ENCODE results near the gene CEP85.

CEP85 gene

DNA sequence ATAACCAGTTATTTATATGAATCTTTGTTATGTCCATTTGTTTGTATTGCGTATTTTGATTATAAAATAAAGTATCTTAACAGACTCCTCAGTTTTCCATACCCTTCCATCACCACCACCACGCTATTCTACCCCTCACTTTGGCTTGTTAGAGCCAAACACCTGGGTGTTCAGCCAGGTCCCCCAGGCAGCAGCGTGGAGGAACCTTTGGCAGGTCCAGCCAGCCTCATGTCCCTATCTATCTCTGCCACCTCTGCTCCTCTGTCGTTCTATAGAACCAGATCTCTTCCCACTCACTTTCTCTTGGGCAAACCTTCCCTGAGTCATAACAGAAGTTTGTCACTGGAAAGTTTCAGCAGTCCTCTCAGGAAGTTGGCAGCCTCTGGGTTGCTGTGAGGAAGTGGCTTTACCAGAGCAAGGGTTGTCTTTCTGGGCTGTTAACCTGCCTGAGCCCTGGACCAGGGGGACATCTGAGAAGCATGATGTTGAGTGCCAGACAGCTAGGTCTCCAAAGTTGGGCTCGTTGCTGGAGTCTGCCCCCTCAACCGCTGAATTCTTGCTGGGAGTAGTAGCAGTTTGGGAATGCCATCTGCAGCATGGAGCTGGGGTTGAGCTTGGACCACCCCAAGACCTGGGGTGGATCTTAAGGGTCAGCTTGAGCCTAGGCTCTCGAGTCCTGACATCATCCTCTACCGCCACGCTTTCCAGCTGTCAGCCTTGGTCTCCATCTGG is 44.9 kb downstream of the CEP85 start:
- peak; percentile 84 for DNase-seq

DNA sequence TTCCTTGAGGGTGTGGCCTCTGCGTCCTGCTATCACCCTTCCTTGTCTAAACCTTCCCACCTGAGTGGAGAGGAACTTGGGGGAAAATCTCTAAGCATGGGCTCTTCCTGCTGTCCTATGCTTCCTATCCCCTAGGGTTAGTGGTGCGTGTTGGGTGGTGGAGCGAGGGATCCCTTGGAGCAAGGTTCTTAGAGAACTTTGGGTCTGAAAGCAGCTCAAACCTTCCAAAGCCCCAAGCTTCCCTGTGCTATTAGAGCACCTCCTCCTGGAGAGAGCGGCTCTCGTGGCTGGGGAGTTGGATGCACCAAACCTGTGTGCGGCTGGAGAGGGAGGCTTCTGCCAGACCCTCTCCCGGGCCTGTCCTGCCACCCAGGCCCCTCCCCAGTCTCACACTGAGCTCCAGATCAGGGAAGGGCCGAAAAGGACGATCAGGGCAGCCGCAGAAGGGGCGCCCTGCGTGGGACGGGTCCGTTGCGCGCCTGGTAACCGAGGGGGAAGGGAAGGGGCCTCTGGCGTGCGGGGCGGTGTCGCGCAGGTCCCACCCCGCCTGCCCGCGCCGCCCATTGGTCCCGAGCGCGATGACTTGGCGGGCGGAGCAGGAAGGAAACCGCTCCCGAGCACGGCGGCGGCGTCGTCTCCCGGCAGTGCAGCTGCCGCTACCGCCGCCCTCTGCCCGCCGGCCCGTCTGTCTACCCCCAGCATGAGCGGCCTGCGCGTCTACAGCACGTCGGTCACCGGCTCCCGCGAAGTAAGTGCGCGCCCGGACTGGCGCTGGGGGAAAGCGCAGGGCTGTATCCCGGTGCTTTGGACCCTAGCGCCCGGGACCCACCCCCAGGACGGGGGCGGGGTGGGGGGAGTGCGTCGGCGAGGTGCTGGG is 45.7 kb downstream of the CEP85 start, which contains the start of gene SH3BGRL3:
Gene SH3BGRL3, plus strand, starts transcription at position 631 of the 877 bp plus-strand sequence. Its CDS starts 70 bp downstream, at position 701.
- DNase-seq = peak; percentile 84

DNA sequence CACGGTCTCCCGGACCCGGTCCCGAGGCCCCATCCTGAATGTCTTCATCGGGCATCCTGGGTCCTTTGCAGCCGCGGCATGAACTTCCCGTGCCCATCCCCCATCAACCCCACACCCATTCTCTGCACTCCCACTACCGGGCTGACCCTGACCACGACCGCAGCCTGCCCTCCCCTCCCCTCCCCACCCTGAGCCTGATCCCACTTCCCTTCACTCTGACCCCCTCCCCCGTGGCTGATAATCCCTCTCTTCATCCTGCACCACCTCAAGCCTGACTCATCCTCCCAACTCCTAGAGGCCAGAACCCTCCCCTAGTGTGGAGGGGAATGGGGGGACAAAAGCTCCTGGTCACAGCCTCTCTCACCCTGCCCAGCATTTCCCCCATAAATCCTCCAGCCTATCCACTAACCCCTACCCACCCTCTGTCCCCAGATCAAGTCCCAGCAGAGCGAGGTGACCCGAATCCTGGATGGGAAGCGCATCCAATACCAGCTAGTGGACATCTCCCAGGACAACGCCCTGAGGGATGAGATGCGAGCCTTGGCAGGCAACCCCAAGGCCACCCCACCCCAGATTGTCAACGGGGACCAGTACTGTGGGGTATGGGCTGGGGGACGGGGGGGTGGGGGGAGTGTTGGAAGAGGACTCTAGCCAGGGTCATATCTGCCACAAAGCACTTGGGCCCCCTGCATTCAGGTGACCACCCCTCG is 46.5 kb downstream of the CEP85 start:
- no peak for DNase-seq

DNA sequence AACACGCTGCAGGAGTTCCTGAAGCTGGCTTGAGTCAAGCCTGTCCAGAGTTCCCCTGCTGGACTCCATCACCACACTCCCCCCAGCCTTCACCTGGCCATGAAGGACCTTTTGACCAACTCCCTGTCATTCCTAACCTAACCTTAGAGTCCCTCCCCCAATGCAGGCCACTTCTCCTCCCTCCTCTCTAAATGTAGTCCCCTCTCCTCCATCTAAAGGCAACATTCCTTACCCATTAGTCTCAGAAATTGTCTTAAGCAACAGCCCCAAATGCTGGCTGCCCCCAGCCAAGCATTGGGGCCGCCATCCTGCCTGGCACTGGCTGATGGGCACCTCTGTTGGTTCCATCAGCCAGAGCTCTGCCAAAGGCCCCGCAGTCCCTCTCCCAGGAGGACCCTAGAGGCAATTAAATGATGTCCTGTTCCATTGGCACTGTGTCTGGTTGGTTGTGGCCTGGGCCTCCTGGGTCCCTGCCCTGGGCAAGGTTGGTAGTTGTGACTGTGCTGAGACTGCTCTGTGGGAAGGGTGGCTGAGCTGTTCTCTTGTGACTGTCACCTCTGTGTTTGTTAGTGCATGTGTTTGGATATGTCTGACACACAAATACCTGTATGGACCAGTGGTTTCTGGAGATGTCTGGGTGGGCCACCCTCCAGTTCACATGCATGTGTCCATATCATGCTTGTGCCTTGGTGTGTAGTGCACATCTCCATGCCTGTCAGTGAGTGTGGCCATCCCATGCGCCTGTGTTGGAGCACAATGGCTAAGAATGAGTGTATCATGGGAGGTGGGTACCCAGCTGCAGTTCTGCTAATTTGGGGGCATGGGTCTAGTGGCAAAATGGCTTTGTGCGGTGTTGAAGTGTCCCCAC is 47.3 kb downstream of the CEP85 start:
- no peak for DNase-seq

DNA sequence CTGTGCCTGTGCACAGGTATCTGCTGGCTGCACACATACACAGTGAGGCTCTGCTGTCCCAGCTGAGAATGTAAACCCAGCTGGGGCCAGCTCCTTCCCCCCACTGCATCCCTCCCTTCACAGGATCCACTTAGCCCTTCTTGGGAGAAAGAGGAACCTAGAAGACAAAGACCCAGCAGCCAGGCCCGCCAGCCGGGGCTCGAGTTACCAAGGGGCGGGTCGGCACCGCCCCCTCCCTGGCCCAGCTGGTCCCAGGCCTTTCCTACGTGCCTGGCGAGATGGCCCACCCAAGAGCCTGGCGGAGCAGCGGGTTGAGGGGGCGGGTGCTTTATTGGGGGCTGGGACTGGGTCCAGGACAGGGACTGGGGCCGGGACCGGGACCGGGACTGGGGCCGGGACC is 48.0 kb downstream of the CEP85 start:
- DNase-seq = no peak

DNA sequence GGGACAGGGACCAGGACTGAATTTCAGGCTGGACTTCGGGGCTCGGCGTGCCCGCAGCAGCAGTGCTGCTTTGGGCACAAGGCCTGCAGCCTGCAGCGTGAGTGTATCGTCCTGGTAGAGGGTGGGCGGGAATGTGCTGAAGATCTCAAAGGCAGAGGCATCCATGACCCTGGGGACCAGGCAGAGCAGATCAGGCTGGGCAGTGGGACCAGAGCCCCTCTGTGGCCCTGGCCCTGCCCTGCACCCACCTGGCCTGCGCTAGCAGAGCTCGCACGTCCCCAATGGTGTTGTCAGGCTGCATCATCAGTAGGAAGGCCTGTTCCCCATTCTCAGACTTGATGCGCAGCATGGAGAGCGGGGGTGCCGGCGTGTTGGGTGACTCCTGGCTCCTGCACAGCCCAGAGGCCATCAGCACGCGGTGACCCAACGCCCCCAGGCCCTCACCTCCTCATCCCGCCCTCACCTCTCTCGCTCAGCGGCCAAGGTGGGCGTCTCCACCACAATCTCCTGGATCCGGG is 48.5 kb downstream of the CEP85 start:
- no peak for DNase-seq

DNA sequence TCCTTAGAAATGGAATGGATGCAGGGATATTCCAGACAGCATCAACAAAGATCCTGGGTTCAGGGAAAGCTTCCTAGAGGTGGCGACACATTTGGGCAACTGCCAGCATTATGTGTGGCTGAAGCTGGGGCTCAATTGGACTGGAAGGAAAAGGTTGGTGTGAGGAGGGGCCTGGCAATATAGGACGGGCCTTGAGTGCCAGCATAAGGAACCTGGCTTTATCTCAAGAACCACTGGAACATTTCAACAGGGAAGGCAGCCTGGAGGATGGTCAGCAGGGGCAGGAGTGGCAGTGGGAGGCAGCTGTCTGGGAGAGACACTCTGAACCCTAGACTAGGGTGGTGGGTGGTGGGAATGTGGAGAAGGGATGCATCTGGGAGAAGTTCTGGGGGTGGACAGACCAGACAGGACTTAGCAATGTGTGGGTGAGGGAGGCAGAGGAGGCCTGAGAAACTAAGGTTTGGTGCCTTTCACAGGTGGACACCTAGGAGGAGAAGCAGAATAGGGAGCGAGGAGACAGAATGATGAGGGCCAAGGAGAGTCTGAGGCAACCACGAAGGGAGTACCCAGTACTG is 49.4 kb downstream of the CEP85 start:
- no peak for DNase-seq

DNA sequence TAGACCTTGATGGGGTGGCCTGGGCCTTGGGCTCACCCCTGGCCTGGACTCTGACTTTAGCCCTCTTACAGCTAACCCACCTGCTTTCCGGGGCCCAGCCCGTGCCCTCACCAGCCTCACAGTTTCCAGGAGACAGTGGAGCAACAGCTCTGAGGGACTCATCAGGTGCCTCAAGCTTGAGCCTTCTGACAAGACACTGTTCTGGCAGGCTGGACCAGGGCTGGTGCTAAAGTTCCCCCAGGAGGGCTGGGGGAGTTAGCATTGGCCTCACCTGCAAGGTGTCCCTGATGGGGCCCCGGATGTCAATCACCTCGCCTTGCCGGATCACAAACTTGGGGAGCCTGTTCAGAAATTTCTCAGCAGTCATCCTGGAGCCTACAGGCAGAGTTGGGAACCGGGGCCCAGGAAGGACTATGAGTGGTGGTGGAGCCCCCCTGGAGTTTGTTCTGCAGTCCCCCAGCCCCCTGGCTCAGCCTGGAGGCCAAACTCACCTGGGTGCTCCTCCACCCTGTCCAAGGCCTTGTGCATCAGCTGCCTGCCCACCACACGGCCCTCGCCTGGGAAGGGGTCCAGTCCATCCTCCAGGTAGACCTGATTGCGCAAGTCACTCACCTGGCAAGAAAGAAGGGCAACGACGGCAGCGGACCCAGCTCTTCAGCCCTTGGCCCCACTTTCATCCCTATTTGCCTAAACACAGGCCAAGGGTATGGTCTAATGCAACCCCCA is 50.0 kb downstream of the CEP85 start:
- DNase-seq = no peak

DNA sequence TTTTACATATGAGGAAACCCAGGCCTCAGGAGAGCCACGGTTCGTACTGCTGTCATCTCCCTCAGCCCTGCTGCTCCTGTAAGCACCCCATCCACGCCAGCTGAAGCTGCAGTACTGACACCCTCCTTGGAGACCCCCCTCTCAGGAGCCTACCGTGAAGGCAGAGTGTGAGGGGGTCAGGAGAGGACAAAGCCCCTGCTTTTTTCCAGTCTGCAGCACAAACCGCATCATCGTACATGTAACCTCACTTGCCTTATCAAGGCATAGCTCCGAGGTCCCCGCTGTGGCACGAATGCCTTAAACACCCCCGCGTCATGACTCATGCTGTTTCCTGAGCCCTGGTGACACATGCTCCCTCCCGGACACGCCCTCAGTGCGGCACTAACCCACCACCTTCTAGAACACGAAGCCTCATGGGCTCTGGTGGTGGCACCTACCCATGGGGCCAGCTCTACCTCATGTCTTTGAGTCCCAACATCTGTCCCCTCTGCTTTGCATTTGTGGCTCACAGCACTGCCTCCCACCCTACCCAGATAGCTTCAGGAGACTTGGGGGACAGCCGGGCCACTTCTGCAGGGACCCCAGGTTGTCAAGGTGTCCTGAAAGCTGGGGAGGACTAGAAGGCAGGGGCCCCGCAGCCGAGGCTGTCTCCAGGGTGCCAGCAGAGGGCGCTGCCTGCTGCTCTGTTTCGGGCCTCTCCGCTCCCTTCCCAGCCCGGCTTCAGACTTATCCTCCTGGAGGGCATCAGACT is 50.8 kb downstream of the CEP85 start:
- no peak for DNase-seq

DNA sequence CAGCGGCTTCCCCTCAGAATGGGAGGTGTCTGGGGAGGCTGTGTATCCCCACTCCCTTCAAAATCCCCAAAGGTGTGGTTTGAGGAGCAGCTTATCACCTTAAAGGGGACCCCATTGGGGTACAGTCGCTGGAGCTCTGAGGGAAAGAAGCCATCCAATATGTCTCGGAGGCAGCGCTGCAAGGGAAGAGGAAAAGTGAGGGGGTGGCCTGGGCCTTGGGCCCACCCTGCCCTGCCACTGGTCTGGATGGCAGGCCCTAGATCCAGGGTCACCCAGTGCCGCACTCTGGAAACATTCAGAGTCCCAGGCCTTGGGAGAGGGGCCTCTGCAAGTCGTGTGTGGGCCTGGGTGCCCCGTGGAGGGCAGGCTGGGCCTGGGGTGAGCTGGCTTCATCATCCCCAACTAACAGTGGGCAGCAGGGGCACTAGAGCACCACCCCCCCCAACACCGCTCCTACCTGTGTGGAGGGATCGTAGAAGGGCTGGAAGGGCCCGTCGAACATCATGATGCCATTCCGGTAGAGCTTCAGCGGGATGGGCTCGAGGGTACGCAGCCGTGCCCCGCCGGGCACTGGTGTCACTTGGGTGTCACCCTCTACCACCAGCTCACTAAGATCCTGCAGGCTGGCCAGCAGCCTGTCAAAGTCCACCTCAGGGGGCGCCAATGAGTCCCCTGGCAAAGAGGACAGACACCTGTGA is 51.5 kb downstream of the CEP85 start:
- no peak for DNase-seq

DNA sequence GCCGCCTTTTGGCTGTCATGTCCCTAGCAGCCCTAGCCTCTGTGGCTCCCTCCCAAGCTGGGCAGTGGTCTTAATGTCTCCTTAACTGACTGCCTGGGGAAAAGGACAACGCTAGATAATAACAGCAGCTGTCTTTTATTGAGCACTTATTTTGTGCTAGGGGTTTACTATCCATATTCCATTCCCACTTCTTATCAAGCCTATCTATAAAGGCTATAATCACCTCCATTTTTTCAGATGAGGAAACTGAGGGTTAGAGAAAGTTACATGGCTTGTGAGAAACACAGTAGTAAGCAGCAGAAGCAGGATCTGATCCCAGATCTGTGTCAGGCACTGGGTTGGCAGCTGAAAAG is 52.0 kb downstream of the CEP85 start:
- DNase-seq = no peak

DNA sequence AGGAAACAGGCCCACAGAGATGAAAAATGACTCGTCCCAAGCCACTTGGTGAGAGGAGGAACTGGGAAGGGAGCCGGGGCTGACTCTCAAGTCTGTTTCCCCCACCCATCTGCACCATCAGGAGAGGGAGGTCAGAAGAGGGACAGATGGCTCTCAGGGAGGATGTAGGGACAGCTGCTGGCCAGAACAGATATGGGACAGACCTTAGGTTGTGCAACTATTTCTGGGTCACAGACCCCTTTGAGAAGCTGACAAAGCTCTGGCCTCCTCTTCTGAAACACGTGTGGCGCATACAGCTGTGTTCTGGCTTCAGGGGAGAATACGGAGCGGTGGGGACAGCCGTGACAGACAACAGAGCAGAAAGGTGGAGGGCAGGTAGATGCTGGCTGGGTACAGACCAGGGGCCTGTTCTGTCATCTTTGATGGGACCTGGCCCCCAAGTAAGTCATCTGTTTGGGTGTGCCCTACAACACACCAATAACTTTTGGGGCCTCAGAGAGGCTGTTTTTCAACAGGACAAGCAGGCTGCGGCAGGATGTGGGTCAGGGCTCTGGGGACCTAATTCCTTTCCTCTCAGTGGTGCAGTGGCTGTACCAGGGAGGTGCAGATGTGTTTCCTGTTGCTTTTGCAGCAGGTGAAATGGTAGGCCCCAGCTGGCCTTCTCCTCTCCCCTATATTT is 53.2 kb downstream of the CEP85 start:
- DNase-seq = peak; percentile 45

DNA sequence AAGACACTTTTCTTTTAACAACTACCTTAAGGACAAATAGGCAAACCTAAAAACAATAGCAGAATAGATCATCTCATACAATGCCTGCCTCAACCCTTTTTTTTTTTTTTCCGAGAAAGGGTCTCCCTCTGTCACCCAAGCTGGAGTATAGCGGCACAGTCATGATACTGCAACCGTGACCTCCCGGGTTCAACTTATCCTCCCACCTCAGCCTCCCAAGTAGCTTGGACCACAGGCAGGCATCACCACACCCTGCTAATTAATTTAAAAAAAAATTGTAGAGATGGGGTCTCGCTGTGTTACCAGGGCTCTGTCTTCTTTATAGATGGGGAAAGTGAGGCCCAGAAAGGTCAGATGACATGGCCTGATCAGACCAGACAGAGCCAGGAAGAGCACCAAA is 53.8 kb downstream of the CEP85 start:
- DNase-seq = no peak

DNA sequence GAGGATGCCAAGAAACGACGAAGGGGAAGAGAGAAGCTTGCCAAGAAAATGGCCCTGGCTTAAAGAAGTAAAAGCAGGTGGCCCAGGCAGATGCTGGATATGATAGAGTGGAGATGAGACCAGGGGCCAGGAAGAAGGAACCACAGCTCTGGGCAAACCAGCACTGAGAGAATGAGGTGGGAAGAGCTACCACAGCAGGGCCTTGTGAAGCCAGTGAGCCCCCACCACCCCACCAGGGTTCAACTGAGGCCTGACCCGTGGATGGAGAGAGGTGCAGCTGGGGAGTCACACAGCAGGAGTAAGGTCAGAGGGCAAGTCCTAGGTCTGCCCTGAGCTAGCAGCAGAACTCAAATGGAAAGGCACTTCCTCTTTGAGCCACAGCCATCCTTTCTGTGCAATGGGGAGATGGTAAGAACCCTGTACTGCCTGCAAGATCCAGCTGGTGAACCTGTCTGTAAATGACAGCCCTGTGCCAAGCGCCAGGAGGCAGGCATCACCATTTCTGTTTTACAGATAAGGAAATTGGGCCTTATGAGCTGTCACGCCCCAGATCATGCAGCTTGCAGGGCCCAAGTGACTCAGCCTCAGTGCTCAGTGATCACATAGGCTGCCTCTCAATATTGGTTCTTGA is 54.4 kb downstream of the CEP85 start:
- peak; percentile 26 for DNase-seq

DNA sequence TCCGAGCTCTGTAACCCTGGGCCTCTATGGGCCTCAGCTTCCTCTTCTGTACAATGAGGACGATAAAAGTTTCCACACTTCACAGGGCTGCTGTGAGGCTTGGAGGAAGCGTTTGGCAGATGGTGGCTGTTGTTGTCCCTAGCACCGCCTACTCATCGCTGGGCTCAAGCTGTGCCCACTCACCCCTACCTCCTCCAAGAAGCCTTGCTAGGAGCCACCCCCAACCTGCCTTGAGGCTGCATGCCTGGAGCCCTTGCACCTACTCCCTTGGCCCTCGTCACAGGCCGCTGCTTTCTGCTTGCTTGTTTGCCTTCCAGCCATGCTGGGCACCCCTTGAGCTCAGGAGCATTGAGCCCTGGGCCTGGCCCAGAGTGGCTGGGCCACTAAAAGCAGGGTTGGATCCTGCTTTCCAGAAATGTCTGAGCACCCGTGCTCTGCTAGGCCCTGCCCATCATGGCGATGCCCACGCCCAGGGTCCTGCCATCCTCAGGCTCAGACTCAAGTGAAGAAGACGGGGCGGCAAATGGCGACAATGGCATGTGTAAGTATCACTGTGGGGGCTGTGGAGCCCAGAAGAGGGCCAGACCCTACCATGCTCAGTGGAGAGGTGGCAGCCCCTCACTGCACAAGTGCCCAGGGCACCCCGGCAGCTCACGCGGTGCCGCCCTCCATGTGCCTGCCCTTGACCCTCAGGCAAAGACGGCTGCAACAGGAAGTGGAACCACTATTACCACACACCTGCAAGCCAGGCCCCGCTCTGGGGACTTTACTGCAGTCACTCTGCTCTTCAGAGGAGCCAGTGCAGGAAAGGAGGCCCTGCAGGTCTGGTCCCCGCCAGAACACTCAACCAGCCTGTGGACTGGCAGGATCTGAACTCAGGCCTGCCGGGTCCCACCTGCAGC is 55.4 kb downstream of the CEP85 start:
- peak; percentile 72 for DNase-seq

DNA sequence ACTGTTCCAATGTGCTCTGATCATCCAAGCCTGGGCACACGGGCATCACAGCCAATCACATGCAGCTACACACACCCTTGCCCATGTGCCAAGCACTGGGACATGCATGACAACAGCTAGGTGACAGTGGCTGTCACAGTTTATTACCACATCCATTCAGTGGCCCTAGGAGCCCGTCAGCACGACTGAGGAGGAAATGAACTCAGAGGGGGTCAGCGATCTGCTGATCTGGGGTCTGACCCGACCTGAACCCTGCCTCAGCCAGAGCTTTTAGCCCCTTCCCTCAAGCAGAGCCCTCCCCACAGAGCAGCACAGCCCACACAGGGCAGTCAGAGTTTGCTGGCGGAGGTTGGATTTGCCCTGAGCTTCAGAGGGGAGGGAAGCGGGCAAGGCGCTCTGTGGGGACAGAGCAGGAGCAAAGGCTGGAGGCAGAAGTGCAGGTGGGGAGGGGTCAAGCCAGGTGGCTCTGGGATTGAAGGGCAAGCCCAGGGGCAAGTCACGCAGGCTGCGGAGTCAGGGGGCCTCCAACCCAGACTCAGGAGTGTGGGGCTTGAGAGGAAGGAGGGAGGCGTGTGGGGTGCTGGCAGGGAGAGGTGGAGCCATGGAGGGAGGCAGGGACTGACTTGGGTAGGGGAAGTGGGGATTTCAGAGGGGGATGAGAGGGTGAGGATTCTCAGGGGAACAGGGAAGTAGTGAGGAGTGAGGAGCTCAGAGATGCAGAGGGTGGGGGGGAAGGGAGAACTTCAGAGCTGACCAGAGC is 56.3 kb downstream of the CEP85 start:
- no peak for DNase-seq

DNA sequence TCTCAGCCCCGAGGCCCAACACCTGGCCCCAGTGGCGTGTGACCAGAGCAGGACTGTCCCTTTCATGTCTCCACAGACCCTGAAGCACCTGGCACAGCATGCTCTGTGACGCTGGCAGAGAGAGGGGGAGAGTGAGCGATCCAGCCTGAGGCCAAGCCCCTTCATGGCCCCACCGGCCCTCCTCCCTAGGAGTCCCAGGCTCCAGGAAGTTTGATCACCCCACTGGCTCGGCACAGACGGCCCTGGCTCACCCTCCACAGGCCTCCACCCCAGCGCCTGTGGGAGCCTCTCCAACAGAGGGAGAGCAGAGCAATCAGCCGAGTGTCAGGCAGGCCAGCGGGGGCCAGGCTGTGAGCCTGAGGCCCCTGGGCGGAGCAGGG is 56.9 kb downstream of the CEP85 start:
- no peak for DNase-seq
